GM21529 (cell line): ENCODE results near the gene AHNAK.
"Not testable (repeated sequence)": the region's sequence is repeated elsewhere in the genome, so short reads cannot be mapped to it uniquely, and the experiment has no call there.

Experiments
- ATAC-seq: cut with Tn5 transposase; IDR thresholded peaks from one replicate; pipeline ENCODE4 v1.9.1; 2021; ENCODE audit not compliant: unreplicated experiment

The AHNAK gene

GRCh38 chr11:62546244-62546928 lies at the start of gene AHNAK:
AHNAK (minus strand) TSS chr11:62546806; CDS start chr11:62536098, 10,708 bp downstream.
- no peak for ATAC-seq

- ATAC-seq: no peak
Observed at GRCh38 chr11:62595124-62595523, 48.5 kb upstream of the AHNAK start.

- no peak for ATAC-seq
Observed at GRCh38 chr11:62593434-62594044, 46.9 kb upstream of the AHNAK start.

- no peak for ATAC-seq
Observed at GRCh38 chr11:62592989-62593421, 46.4 kb upstream of the AHNAK start.

GRCh38 chr11:62592146-62592815 lies 45.7 kb upstream of the AHNAK start:
- peak; percentile 2 for ATAC-seq

- peak; percentile 89 for ATAC-seq
Observed at GRCh38 chr11:62591448-62592145, 45.0 kb upstream of the AHNAK start, which contains the start of gene TUT1. TUT1 (minus strand) TSS chr11:62591523; CDS start chr11:62591485, 38 bp downstream.

GRCh38 chr11:62588966-62589637 lies 42.5 kb upstream of the AHNAK start:
- ATAC-seq: no peak

- not testable (repeated sequence) for ATAC-seq
Observed at GRCh38 chr11:62585356-62585755, 38.8 kb upstream of the AHNAK start.

- ATAC-seq: not testable (repeated sequence)
Observed at GRCh38 chr11:62581735-62582134, 35.1 kb upstream of the AHNAK start.

GRCh38 chr11:62580959-62581715 lies 34.5 kb upstream of the AHNAK start:
- no peak for ATAC-seq

GRCh38 chr11:62579252-62579651 lies 32.6 kb upstream of the AHNAK start:
- ATAC-seq: no peak

- no peak for ATAC-seq
Observed at GRCh38 chr11:62578541-62578940, 31.9 kb upstream of the AHNAK start.

GRCh38 chr11:62577046-62577714 lies 30.6 kb upstream of the AHNAK start:
- ATAC-seq: no peak

- no peak for ATAC-seq
Observed at GRCh38 chr11:62575837-62576236, 29.2 kb upstream of the AHNAK start.

GRCh38 chr11:62575156-62575555 lies 28.6 kb upstream of the AHNAK start:
- no peak for ATAC-seq

- ATAC-seq: peak; percentile 11
Observed at GRCh38 chr11:62574363-62575071, 27.9 kb upstream of the AHNAK start.

GRCh38 chr11:62573592-62574362 lies 27.2 kb upstream of the AHNAK start, which contains the start of gene EEF1G:
EEF1G (minus strand) TSS chr11:62573891; CDS start chr11:62573842, 49 bp downstream.
- peak; percentile 82 for ATAC-seq

GRCh38 chr11:62573006-62573591 lies 26.5 kb upstream of the AHNAK start:
- ATAC-seq: no peak
